Measurements from ENCODE around the gene PCNA.

- TF ChIP-seq CTCF (IDR thresholded peaks at IDR 0.05 in 8 of 11, conservative IDR thresholded peaks at IDR 0.05 in 3 of 11): no peak
- no peak for TF ChIP-seq POLR2AphosphoS5 (IDR thresholded peaks at IDR 0.05)
- TF ChIP-seq POLR2A (IDR thresholded peaks at IDR 0.05): no peak
Measured at GRCh38 chr20:5149892-5150225, 30.1 kb upstream of the PCNA start.
